HCT116 (cell line): ENCODE results near the gene ADAMTS16. TPM values are rescaled to one million over a fixed set of nuclear protein-coding genes. Genes with fewer than 3 reads are reported as not detected.

ENCODE experiments used
- ATAC-seq: fragments of 200-7000 bp; cut with Tn5 transposase; 2 replicates; pipeline ENCODE4 v1.9.1; 2020; ENCODE audit warnings: mild to moderate bottlenecking, moderate library complexity
- BruUV-seq: library from RNA; stranded (reverse); fragments of 400-500 nt; replicated peaks from 2 replicates; lab custom pipeline; 2021; lab: Mats Ljungman, UMichigan
- CTCF ChIA-PET: fragments of 300-600 bp; sonication (Branson Sonifier 250); formaldehyde crosslinking; loops from one replicate; lab custom pipeline; 2021; ENCODE audit warnings: antibody characterized with exemption; lab: Charles Lee
- POLR2A ChIA-PET: fragments of 300-600, 350-600 bp; sonication (Branson Sonifier 250); formaldehyde crosslinking; loops from one replicate; lab custom pipeline; 2021; ENCODE audit warnings: antibody characterized with exemption; lab: Charles Lee
- RAD21 ChIA-PET, 2 experiments: fragments of 300-600 bp; sonication (Branson Sonifier 250); formaldehyde crosslinking; loops; one replicate each; lab custom pipeline; 2023; ENCODE audit warnings: low total read pairs in 2 of 2; ENCODE audit not compliant: uncharacterized antibody in 2 of 2, unreplicated experiment in 2 of 2, low non-redundant PET in 1 of 2; lab: Charles Lee
- DNase-seq: peaks from one replicate; pipeline ENCODE4 v3.0.0-alpha.2; 2010; ENCODE audit warnings: low read depth, low spot score
- H2AFZ ChIP-seq: fragments of 200-600 bp; shearing (Covaris generic), sonication (generic); 2 replicates; pipeline ENCODE4 v1.6.1; 2017; ENCODE audit warnings: low read depth, mixed run types, mixed read lengths, antibody characterized with exemption, low read length; ENCODE audit not compliant: poor library complexity, severe bottlenecking
- H3K27ac ChIP-seq: 2 replicates; pipeline ENCODE4 v1.5.1; 2012; ENCODE audit warnings: low read depth, low read length
- H3K27me3 ChIP-seq: fragments of 200-600 bp; sonication (generic); 2 replicates; pipeline ENCODE4 v1.6.1; 2016; ENCODE audit warnings: mixed run types, low read length, mixed read lengths; ENCODE audit not compliant: insufficient read depth
- H3K36me3 ChIP-seq, 2 experiments: fragments of 200-500 bp in 1 of 2; fragments of 200-600 bp in 1 of 2; sonication (Bioruptor generic) in 1 of 2; sonication (generic) in 1 of 2; 2 replicates each; pipeline versions ENCODE4 v1.5.1 to v1.6.1; 2014 to 2016; ENCODE audit warnings: low read length in 2 of 2, inconsistent platforms in 1 of 2, mixed read lengths in 1 of 2, mixed run types in 1 of 2; ENCODE audit not compliant: insufficient read depth in 2 of 2, control insufficient read depth in 1 of 2
- H3K4me1 ChIP-seq, 2 experiments: fragments of 200-600 bp in 1 of 2; sonication (generic) in 1 of 2; 2 replicates each; pipeline versions ENCODE4 v1.5.1 to v1.6.1; 2012 to 2017; ENCODE audit warnings: low read length in 2 of 2, inconsistent platforms in 1 of 2, mild to moderate bottlenecking in 1 of 2, mixed read lengths in 1 of 2, mixed run types in 1 of 2, moderate library complexity in 1 of 2; ENCODE audit not compliant: insufficient read depth in 2 of 2, control insufficient read depth in 1 of 2
- H3K4me2 ChIP-seq: fragments of 200-600 bp; sonication (generic); 2 replicates; pipeline ENCODE4 v1.6.1; 2017; ENCODE audit warnings: mixed run types, low read length, mixed read lengths
- H3K4me3 ChIP-seq, 2 experiments: fragments of 200-600 bp in 1 of 2; sonication (generic) in 1 of 2; replicated peaks in 1 of 2; 2 replicates each; pipeline ENCODE4 v1.5.1; 2011 to 2016; ENCODE audit warnings: low read length in 2 of 2, control low read depth in 1 of 2, low read depth in 1 of 2, mild to moderate bottlenecking in 1 of 2, mixed read lengths in 1 of 2, mixed run types in 1 of 2
- H3K79me2 ChIP-seq: fragments of 200-600 bp; sonication (generic); 2 replicates; pipeline ENCODE4 v1.6.1; 2017; ENCODE audit warnings: mild to moderate bottlenecking, mixed run types, low read length, moderate library complexity, mixed read lengths; ENCODE audit not compliant: insufficient read depth
- H3K9ac ChIP-seq: fragments of 200-600 bp; sonication (generic); 2 replicates; pipeline ENCODE4 v1.6.1; 2016; ENCODE audit warnings: low read length, mixed read lengths
- H3K9me2 ChIP-seq: fragments of 200-600 bp; sonication (generic), shearing (Covaris generic); 2 replicates; pipeline ENCODE4 v1.6.1; 2017; ENCODE audit warnings: mixed run types, mild to moderate bottlenecking, moderate library complexity; ENCODE audit not compliant: insufficient read depth
- H3K9me3 ChIP-seq, 2 experiments: fragments of 200-500 bp in 1 of 2; fragments of 200-600 bp in 1 of 2; sonication (Bioruptor generic) in 1 of 2; sonication (generic) in 1 of 2; 2 replicates each; pipeline ENCODE4 v1.6.1; 2014 to 2017; ENCODE audit warnings: low read length in 2 of 2, mixed read lengths in 2 of 2, inconsistent platforms in 1 of 2, low read depth in 1 of 2, mild to moderate bottlenecking in 1 of 2, mixed run types in 1 of 2, moderate library complexity in 1 of 2; ENCODE audit not compliant: control insufficient read depth in 1 of 2, insufficient read depth in 1 of 2
- H4K20me1 ChIP-seq: fragments of 200-600 bp; sonication (generic), shearing (Covaris generic); 2 replicates; pipeline ENCODE4 v1.6.1; 2017; ENCODE audit warnings: mixed run types, mild to moderate bottlenecking, moderate library complexity; ENCODE audit not compliant: insufficient read depth
- ATF3 ChIP-seq: IDR thresholded peaks from 2 replicates; pipeline ENCODE4 v1.6.1; 2012
- CBX3 ChIP-seq: IDR thresholded peaks from 2 replicates; pipeline ENCODE4 v1.6.1; 2012; ENCODE audit warnings: low read depth
- CEBPB ChIP-seq: IDR thresholded peaks from 2 replicates; pipeline ENCODE4 v1.6.1; 2012; ENCODE audit warnings: low read depth
- ELF1 ChIP-seq: IDR thresholded peaks from 2 replicates; pipeline ENCODE4 v1.6.1; 2012; ENCODE audit warnings: low read depth, borderline replicate concordance
- EZH2 ChIP-seq: fragments of 200-600 bp; sonication (generic); IDR thresholded peaks from 2 replicates; pipeline ENCODE4 v1.6.1; 2017; ENCODE audit warnings: antibody characterized with exemption, mixed run types
- EZH2phosphoT487 ChIP-seq: fragments of 200-600 bp; IDR thresholded peaks from 2 replicates; pipeline ENCODE4 v1.6.1; 2018; ENCODE audit warnings: antibody characterized with exemption, borderline replicate concordance
- RAD21 ChIP-seq: IDR thresholded peaks from 2 replicates; pipeline ENCODE4 v1.6.1; 2012; ENCODE audit warnings: low read depth, mild to moderate bottlenecking
- REST ChIP-seq: IDR thresholded peaks from 2 replicates; pipeline ENCODE4 v1.6.1; 2012; ENCODE audit warnings: low read depth
- SRF ChIP-seq: IDR thresholded peaks from 2 replicates; pipeline ENCODE4 v1.6.1; 2012; ENCODE audit warnings: low read depth
- YY1 ChIP-seq: IDR thresholded peaks from 2 replicates; pipeline ENCODE4 v1.6.1; 2011; ENCODE audit warnings: low read length, low read depth, moderate library complexity, mild to moderate bottlenecking; ENCODE audit not compliant: insufficient replicate concordance; ENCODE audit errors: extremely low read depth
- ZFX ChIP-seq: fragments of 450-650 bp; IDR thresholded peaks from 2 replicates; pipeline ENCODE4 v1.6.1; 2017
- intact Hi-C: fragments of 100-400 bp; cut with micrococcal nuclease; formaldehyde crosslinking; loops from 2 replicates; pipeline ENCODE4 v1.10.0; 2022
- total RNA-seq: library from RNA; stranded (reverse); gene quantifications from one replicate; pipeline ENCODE4 v1.2.1, GENCODE V29; 2021; ENCODE audit not compliant: unreplicated experiment
- TF ChIP-seq, protein P1 (sequence below): IDR thresholded peaks from 2 replicates; pipeline ENCODE4 v1.6.1; 2011; ENCODE audit warnings: mild to moderate bottlenecking, low read length, moderate library complexity; ENCODE audit not compliant: insufficient replicate concordance; ENCODE audit errors: extremely low read depth
- TF ChIP-seq, protein P2 (sequence below), 3 experiments: fragments of 200-600 bp in 1 of 3; sonication (generic) in 1 of 3; IDR thresholded peaks in 2 of 3; conservative IDR thresholded peaks in 1 of 3; 2 replicates each; pipeline ENCODE4 v1.5.1; 2012 to 2017; ENCODE audit warnings: low read depth in 2 of 3, low read length in 2 of 3, antibody characterized with exemption in 1 of 3, borderline replicate concordance in 1 of 3, control low read depth in 1 of 3, mild to moderate bottlenecking in 1 of 3, mixed read lengths in 1 of 3, mixed run types in 1 of 3, moderate library complexity in 1 of 3; ENCODE audit not compliant: insufficient read depth in 1 of 3

Gene ADAMTS16
- total RNA-seq, 1 experiment from 2014 or later, result 2.4 TPM

GRCh38 chr5:5323551-5323950 lies 183.4 kb downstream of the ADAMTS16 start:
- H3K9me3 ChIP-seq, result no peaks in the 10 kb centered on the region
- DNase-seq, result no peak

More at GRCh38 chr5:5323551-5323950, 183.4 kb downstream of the ADAMTS16 start:
- BruUV-seq, result no TSS peak
- Histone ChIP-seq H3K9ac (no peak overlapping the region), H3K27ac (no peak overlapping the region), H4K20me1 (no peaks in the 10 kb centered on the region), H3K27me3 (no peaks in the 10 kb centered on the region), H3K9me2 (no peaks in the 10 kb centered on the region), H3K79me2 (no peaks in the 10 kb centered on the region), H3K36me3 (no peaks in the 10 kb centered on the region), H3K4me3 (no peak overlapping the region), H3K4me1 (no peaks in the 10 kb centered on the region), H3K4me2 (no peak overlapping the region), H2AFZ (no peak overlapping the region)
- CTCF ChIA-PET, result no interaction called here
- no peak for TF ChIP-seq EZH2phosphoT487
- no peak for TF ChIP-seq EZH2
- no peak for TF ChIP-seq YY1
- no peak for TF ChIP-seq ELF1
- no peak for TF ChIP-seq REST
- no peak for TF ChIP-seq RAD21
- no peak for TF ChIP-seq CBX3
- TF ChIP-seq, protein P1, sequence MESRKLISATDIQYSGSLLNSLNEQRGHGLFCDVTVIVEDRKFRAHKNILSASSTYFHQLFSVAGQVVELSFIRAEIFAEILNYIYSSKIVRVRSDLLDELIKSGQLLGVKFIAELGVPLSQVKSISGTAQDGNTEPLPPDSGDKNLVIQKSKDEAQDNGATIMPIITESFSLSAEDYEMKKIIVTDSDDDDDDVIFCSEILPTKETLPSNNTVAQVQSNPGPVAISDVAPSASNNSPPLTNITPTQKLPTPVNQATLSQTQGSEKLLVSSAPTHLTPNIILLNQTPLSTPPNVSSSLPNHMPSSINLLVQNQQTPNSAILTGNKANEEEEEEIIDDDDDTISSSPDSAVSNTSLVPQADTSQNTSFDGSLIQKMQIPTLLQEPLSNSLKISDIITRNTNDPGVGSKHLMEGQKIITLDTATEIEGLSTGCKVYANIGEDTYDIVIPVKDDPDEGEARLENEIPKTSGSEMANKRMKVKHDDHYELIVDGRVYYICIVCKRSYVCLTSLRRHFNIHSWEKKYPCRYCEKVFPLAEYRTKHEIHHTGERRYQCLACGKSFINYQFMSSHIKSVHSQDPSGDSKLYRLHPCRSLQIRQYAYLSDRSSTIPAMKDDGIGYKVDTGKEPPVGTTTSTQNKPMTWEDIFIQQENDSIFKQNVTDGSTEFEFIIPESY, result no peak
- TF ChIP-seq SRF, result no peak
- no peak for TF ChIP-seq ATF3
- TF ChIP-seq ZFX, result no peak
- TF ChIP-seq CEBPB, result no peak
- TF ChIP-seq, protein P2, sequence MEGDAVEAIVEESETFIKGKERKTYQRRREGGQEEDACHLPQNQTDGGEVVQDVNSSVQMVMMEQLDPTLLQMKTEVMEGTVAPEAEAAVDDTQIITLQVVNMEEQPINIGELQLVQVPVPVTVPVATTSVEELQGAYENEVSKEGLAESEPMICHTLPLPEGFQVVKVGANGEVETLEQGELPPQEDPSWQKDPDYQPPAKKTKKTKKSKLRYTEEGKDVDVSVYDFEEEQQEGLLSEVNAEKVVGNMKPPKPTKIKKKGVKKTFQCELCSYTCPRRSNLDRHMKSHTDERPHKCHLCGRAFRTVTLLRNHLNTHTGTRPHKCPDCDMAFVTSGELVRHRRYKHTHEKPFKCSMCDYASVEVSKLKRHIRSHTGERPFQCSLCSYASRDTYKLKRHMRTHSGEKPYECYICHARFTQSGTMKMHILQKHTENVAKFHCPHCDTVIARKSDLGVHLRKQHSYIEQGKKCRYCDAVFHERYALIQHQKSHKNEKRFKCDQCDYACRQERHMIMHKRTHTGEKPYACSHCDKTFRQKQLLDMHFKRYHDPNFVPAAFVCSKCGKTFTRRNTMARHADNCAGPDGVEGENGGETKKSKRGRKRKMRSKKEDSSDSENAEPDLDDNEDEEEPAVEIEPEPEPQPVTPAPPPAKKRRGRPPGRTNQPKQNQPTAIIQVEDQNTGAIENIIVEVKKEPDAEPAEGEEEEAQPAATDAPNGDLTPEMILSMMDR (IDR thresholded peaks at IDR 0.05 in 2 of 3, conservative IDR thresholded peaks at IDR 0.05 in 1 of 3; ENCODE audit: borderline replicate concordance in 1 of 3, insufficient read depth in 1 of 3, low read depth in 2 of 3, low read length in 2 of 3), result no peak
- no peak for ATAC-seq
- intact Hi-C loops, result no loop called here
- POLR2A ChIA-PET, result no interaction called here
- RAD21 ChIA-PET, result no interaction called here
